Stimulated activated CD8-positive, alpha-beta memory T cell treated with anti-CD3 and anti-CD28 coated beads, Interleukin-7, amount 100 ng/mL, for 4 hours (primary cell): ENCODE measurements around the gene TGIF1.
A peak's percentile ranks its signal among the peaks of the same experiment; 100 is the strongest.

ENCODE experiments used
- DNase-seq, 2 donors: peaks; one replicate each; pipeline ENCODE4 v3.0.0-alpha.2; 2020; ENCODE audit warnings: low read depth in 2 of 2

Gene TGIF1

DNA sequence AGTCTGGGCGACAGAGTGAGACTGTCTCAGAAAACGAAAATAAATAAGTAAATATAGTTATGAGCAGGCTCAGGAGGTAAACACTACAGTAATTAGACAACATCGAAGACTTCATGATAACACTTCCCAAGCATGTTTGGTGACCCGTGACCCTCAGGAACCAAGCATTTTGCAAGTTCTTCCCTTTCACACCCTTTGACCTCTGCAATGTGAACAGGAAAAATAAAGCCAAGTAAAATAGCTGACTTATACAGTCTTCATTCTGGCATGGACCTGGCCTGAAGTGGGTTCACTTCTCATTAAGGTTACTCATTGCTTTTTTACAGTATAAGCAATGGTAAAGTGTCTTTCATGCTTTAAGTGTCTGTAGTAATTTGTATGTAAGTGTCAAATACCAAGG lies 15.3 kb upstream of the TGIF1 start:
- no peak for DNase-seq

- no peak for DNase-seq
These were observed 9.6 kb upstream of the TGIF1 start for GRCh38 chr18:3440341-3440740.

DNA sequence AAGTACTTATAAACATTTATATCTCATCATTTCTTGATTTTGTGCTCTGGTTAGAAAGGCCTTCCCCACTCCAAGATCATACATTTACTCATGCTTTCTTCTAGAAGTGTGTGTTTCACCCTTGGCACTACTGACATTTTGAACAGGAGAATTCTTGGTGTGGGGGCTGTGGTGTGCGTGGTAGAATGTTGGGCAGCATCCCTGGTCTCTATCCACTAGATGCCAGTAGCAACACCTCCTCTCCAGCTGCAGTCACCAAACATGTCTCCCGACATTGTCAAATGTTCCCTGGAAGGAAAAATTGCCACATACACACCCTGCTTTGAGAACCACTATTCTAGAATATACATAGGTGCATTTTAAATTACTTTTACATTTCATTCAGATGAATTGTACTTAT lies 8.7 kb upstream of the TGIF1 start:
- no peak for DNase-seq

GRCh38 chr18:3442919-3443318 lies 7.1 kb upstream of the TGIF1 start:
- DNase-seq: no peak

- DNase-seq: no peak
These were observed 5.7 kb upstream of the TGIF1 start for GRCh38 chr18:3444296-3444695.

GRCh38 chr18:3444954-3445353 lies 5.0 kb upstream of the TGIF1 start:
- no peak for DNase-seq

GRCh38 chr18:3447068-3447894 lies 2.7 kb upstream of the TGIF1 start:
- no peak for DNase-seq

- peak; percentile 50 to 72 for DNase-seq
These were observed 1.8 kb upstream of the TGIF1 start for GRCh38 chr18:3447895-3448837.

GRCh38 chr18:3448838-3449511 lies 997 bp upstream of the TGIF1 start:
- peak in 1 of 2 donors; percentile 27 for DNase-seq

DNA sequence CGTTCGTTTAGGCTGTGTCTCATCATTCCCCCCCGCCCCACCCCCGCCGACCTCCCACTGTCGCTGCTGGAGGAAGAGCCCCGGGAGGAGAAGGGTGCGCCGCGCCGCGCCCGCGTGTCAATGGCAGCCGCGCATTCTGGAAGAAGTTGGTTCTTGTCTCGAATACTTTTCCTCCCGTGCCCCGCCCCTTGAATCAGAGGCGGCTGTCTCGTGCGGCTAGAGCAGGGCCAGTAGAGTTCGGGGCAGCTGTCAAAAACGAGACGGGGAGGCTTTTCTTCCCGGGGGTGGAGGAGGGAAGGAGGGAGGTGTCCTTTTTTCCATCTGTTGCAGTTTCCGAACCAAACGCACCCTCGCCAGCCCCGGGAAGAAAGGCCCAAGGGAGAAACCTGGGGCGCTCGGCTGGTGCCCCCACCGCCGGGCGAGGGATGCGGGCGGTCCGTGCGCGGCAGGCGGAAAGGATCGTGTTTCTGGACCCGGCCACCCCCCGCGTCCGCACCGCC lies 410 bp upstream of the TGIF1 start:
- peak; percentile 75 to 78 for DNase-seq

DNA sequence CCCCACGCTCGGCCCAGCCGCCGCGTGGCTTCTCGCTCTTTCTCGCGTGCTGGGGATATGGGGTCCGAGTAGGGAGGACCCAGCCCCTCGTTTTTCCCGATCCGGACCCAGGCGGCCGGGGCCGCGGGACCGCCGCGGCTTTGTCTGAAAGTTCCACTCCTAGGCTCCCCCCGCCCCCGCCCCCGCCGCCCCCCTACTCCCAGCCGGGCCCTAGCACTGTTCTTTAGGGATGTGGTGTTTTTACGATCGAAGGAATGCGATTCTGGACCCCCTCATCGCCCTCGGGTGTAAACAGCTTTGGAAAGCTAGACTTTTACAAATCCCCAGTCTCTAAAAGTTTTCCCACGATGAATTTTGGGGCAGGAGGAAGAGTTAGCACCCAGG lies 819 bp downstream of the TGIF1 start:
- no peak for DNase-seq

DNA sequence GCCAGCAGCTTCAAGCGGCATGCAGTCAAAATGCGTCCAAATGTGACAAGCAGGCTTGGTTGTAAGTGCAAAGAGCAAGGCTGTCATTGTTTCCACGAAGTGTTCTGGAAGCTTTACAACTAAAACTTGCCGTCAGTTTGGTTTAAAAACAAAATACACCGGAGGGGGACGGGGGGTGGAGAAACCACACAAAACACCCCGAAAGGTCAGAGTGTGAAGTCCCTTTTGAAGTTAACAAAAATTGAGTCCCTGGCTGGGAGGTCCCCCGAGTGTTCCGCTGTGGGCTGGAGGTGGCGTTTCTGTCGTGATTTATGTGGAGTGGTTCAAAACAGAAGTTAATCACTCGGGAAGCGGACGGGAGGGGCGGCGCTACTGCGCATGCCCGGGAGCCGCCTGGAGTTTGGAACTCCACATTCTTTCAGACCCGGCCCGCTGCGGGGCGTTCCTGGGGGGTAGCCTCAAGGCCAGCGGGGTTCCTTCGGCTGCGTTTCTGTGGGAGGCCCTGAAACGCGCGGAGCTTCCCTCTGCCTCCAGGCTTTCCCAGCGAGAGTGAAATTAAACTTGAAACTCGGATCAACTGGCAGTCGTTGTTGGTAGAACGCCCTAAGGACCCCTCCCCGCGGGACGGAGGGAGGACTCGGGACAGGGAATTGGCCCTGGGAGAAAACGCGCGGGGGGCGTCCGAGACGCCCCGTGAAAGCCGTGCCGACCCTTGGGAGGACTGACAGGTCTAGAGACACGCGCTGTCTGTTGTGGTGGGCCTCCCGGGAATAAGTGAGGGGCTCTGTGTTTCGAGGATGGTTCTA lies 1.4 kb downstream of the TGIF1 start:
- DNase-seq: peak; percentile 86 to 88

DNA sequence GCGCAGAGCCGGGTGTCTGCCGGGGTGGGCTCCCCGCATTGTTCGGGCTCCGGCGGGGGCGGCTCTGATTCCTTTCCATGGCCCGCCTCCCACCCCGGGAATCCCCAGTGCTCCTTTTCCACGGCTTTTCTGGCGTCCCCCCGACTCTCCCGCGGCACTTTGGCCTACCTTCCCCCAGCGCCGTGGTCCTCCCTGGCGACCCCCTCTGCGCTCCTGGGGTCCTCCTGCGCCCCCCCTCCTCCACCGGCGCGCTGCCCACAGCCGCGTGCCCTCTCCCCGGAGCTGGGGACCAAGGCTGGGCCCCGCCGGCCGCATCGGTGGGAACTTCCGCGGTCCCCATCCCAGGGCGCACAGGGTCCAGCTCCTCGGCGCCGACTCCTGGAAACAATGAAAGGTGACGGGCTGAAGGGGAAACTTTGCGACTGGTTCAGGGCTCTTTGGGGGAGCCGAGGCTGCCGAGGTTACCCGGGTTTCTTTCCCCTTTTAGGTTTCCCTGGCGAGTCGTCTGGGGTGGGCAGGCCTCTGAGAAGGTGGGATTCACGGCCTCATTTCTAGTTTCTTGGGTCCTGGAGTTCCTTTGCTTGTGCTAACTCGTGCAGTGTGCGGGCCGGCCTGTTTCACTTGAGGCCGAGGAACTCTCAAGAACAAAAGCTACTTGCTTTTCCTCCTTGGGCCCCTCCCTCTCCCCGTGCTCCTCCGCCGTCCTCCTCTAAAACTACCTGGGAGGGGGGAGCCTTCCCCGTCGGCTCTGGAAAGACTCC lies 2.2 kb downstream of the TGIF1 start:
- DNase-seq: peak in 1 of 2 donors; percentile 17

DNA sequence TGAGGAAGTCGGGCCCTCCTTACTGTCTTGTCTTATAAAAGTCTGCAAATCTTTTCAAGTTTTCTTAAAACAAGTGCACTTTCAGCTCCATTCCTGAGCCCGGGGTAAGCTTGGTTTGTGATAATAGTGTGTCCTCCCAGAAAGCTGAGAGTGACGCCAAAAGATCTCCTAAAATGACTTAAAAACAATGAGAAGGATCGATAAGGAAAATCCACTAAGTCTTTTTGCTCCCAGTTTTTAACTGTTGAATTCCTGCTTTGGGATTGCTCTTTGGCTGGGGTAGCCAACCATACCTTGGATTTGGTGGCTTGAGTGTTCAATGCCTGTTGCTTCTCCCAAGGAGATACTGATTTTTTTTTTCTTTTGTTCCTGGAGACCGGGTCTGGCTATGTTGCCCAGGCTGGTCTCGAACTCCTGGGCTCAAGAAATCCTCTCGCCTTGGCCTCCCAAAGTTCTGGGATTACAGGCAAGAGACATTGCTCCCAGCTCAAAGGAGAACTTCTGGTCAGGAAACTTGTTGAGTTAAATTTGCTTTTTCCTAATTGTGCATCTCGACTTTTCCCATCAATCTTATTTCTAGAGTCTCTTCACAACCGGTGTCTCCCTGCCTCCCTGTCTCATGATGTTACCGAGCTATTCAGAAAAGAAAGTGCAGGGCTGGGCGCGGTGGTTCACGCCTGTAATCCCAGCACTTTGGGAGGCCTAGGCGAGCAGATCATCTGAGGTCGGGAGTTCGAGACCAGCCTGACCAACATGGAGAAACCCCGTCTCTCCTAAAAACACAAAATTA lies 3.0 kb downstream of the TGIF1 start:
- no peak for DNase-seq

- no peak for DNase-seq
These were observed 3.8 kb downstream of the TGIF1 start for GRCh38 chr18:3453540-3454364.

GRCh38 chr18:3454365-3455089 lies 4.6 kb downstream of the TGIF1 start:
- DNase-seq: no peak

GRCh38 chr18:3455090-3455635 lies 5.2 kb downstream of the TGIF1 start:
- no peak for DNase-seq
